Erythroblast (primary cell): Measurements from ENCODE around the gene CHRM5.

Source experiments
- GATA1 ChIP-seq: IDR thresholded peaks from 2 replicates; pipeline ENCODE4 v1.6.1; 2011; ENCODE audit warnings: low read depth, mild to moderate bottlenecking, control low read depth, low read length, moderate library complexity
- POLR2A ChIP-seq: IDR thresholded peaks from 2 replicates; pipeline ENCODE4 v1.6.1; 2011; ENCODE audit warnings: mild to moderate bottlenecking, low read length

- TF ChIP-seq POLR2A (no peak), GATA1 (no peak)
Observed at GRCh38 chr15:34114215-34114614, 145.9 kb downstream of the CHRM5 start.
